Mesenchymal stem cell (in vitro differentiated cells and primary cell): ENCODE results near the gene TBC1D17.

Experiments
- DNase-seq: peaks from one replicate; pipeline ENCODE4 v3.0.0-alpha.2; 2013
- H2AFZ ChIP-seq: one replicate; pipeline ENCODE4 v1.6.1; 2013; ENCODE audit warnings: low read depth, mild to moderate bottlenecking, control low read depth, inconsistent platforms, low read length, moderate library complexity
- H2AK5ac ChIP-seq: 2 replicates; pipeline ENCODE4 v1.6.1; 2013; ENCODE audit warnings: low read length, moderate library complexity, mild to moderate bottlenecking, inconsistent platforms; ENCODE audit not compliant: severe bottlenecking
- H2BK120ac ChIP-seq: one replicate; pipeline ENCODE4 v1.6.1; 2013; ENCODE audit warnings: low read depth, mild to moderate bottlenecking, inconsistent platforms, low read length, moderate library complexity
- H2BK12ac ChIP-seq, 2 experiments: one replicate each; pipeline ENCODE4 v1.6.1; 2013; ENCODE audit warnings: inconsistent platforms in 2 of 2, low read length in 2 of 2, mild to moderate bottlenecking in 2 of 2, moderate library complexity in 2 of 2, control low read depth in 1 of 2
- H2BK15ac ChIP-seq: one replicate; pipeline ENCODE4 v1.6.1; 2013; ENCODE audit warnings: mild to moderate bottlenecking, low read depth, inconsistent platforms; ENCODE audit not compliant: poor library complexity, severe bottlenecking
- H2BK5ac ChIP-seq: 2 replicates; pipeline ENCODE4 v1.6.1; 2013; ENCODE audit warnings: low read depth, mild to moderate bottlenecking, low read length, control low read depth, inconsistent platforms; ENCODE audit not compliant: poor library complexity, severe bottlenecking
- H3K14ac ChIP-seq, 2 experiments: one replicate each; pipeline ENCODE4 v1.6.1; 2013; ENCODE audit warnings: inconsistent platforms in 2 of 2, low read length in 2 of 2, control low read depth in 1 of 2, mild to moderate bottlenecking in 1 of 2, moderate library complexity in 1 of 2
- H3K18ac ChIP-seq, 2 experiments: one replicate each; pipeline ENCODE4 v1.6.1; 2013; ENCODE audit warnings: inconsistent platforms in 2 of 2, low read length in 2 of 2, control low read depth in 1 of 2, low read depth in 1 of 2, mild to moderate bottlenecking in 1 of 2
- H3K23ac ChIP-seq, 2 experiments: one replicate each; pipeline ENCODE4 v1.6.1; 2013; ENCODE audit warnings: inconsistent platforms in 2 of 2, low read length in 2 of 2, mild to moderate bottlenecking in 2 of 2, moderate library complexity in 2 of 2, control low read depth in 1 of 2
- H3K27ac ChIP-seq: 2 replicates; pipeline ENCODE4 v1.5.1; 2013; ENCODE audit warnings: mild to moderate bottlenecking, moderate library complexity, low read length, control low read depth, inconsistent platforms; ENCODE audit not compliant: poor library complexity, severe bottlenecking
- H3K27me3 ChIP-seq, 2 experiments: 2 replicates each; pipeline versions ENCODE4 v1.6.1 to v1.7.0; 2013; ENCODE audit warnings: low read length in 2 of 2, mild to moderate bottlenecking in 2 of 2, moderate library complexity in 2 of 2, control low read depth in 1 of 2, inconsistent platforms in 1 of 2; ENCODE audit not compliant: control insufficient read depth in 1 of 2, insufficient read depth in 1 of 2
- H3K36me3 ChIP-seq, 2 experiments: 2 replicates each; pipeline versions ENCODE4 v1.6.1 to v1.7.0; 2013; ENCODE audit warnings: low read length in 2 of 2, control low read depth in 1 of 2, inconsistent platforms in 1 of 2, low read depth in 1 of 2, mild to moderate bottlenecking in 1 of 2; ENCODE audit not compliant: insufficient read depth in 2 of 2, control insufficient read depth in 1 of 2
- H3K4ac ChIP-seq, 2 experiments: one replicate each; pipeline ENCODE4 v1.6.1; 2013; ENCODE audit warnings: inconsistent platforms in 2 of 2, low read length in 2 of 2, mild to moderate bottlenecking in 2 of 2, moderate library complexity in 2 of 2, control low read depth in 1 of 2, low read depth in 1 of 2
- H3K4me1 ChIP-seq: 2 replicates; pipeline ENCODE4 v1.6.1; 2013; ENCODE audit warnings: low read depth, low read length, control low read depth; ENCODE audit not compliant: control insufficient read depth, insufficient read depth
- H3K4me2 ChIP-seq: 2 replicates; pipeline ENCODE4 v1.6.1; 2013; ENCODE audit warnings: low read length, mild to moderate bottlenecking, inconsistent platforms; ENCODE audit not compliant: poor library complexity, severe bottlenecking
- H3K4me3 ChIP-seq, 2 experiments: 2 replicates each; pipeline versions ENCODE4 v1.5.1 to v1.7.0; 2013; ENCODE audit warnings: low read length in 2 of 2, mild to moderate bottlenecking in 2 of 2, control low read depth in 1 of 2, low read depth in 1 of 2; ENCODE audit not compliant: insufficient read depth in 1 of 2
- H3K79me1 ChIP-seq: replicated peaks from 2 replicates; pipeline ENCODE4 v1.6.1; 2013; ENCODE audit warnings: mild to moderate bottlenecking, control low read depth, low read length, inconsistent platforms; ENCODE audit not compliant: poor library complexity, severe bottlenecking
- H3K9ac ChIP-seq: 2 replicates; pipeline ENCODE4 v1.7.0; 2013; ENCODE audit warnings: mild to moderate bottlenecking, low read length, moderate library complexity
- H3K9me3 ChIP-seq: 2 replicates; pipeline ENCODE4 v1.7.0; 2013; ENCODE audit warnings: mild to moderate bottlenecking, low read length; ENCODE audit not compliant: control insufficient read depth
- H4K8ac ChIP-seq: one replicate; pipeline ENCODE4 v1.6.1; 2013; ENCODE audit warnings: inconsistent platforms, mild to moderate bottlenecking, low read length, moderate library complexity
- H4K91ac ChIP-seq: one replicate; pipeline ENCODE4 v1.6.1; 2013; ENCODE audit warnings: mild to moderate bottlenecking, low read length, inconsistent platforms
- WGBS: methylation state at CpG from one replicate; pipeline ENCODE4 v1.1.7; 2013; ENCODE audit warnings: mixed read lengths; 5-methylcytosine and 5-hydroxymethylcytosine counted together

Gene TBC1D17

DNA sequence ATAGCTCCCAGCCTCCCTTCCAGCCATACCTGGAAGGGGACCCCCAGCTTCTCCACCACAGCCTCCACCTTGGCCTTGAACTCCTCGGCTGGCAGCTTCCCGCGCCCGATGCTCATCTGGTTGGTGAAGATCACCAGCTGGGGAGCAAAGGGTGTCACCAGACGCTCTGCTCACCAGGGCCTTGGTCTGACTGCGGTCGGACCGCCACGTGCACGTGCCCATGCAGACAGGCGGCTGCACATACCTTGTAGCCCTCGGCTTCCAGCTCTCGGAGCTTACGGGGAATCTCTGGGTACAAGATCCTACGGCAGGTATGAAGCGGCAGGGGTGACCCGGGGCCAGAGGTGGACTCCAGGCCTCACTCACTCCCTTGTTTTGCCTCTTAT lies 13.6 kb upstream of the TBC1D17 start:
- H3K4me1 ChIP-seq, result peaks cover 44% of the 10 kb centered on the region
- H3K36me3 ChIP-seq, result peaks cover 45 to 65% of the 10 kb centered on the region in 2 experiments
- H3K9me3 ChIP-seq, result no peaks in the 10 kb centered on the region
- H4K91ac ChIP-seq, result no peak overlapping the region
- no peak overlapping the region for H3K14ac ChIP-seq
- H2BK12ac ChIP-seq, result no peak overlapping the region
- no peak overlapping the region for H3K27ac ChIP-seq
- no peak overlapping the region for H3K23ac ChIP-seq
- no peak overlapping the region for H3K18ac ChIP-seq
- H3K4me3 ChIP-seq, result no peak overlapping the region
- no peak overlapping the region for H3K4ac ChIP-seq
- no peak overlapping the region for H2BK120ac ChIP-seq
- H2AK5ac ChIP-seq, result no peak overlapping the region
- H4K8ac ChIP-seq, result no peak overlapping the region
- no peak for DNase-seq
- H2BK15ac ChIP-seq, result no peak overlapping the region
- H2BK5ac ChIP-seq, result no peak overlapping the region
- H3K27me3 ChIP-seq, result no peaks in the 10 kb centered on the region
- H3K4me2 ChIP-seq, result no peak overlapping the region
- H3K79me1 ChIP-seq, result peaks cover 21% of the 10 kb centered on the region
- no peak overlapping the region for H3K9ac ChIP-seq
- no peak overlapping the region for H2AFZ ChIP-seq
- 97% methylated on average over 17 of the region's 17 CpGs for WGBS

DNA sequence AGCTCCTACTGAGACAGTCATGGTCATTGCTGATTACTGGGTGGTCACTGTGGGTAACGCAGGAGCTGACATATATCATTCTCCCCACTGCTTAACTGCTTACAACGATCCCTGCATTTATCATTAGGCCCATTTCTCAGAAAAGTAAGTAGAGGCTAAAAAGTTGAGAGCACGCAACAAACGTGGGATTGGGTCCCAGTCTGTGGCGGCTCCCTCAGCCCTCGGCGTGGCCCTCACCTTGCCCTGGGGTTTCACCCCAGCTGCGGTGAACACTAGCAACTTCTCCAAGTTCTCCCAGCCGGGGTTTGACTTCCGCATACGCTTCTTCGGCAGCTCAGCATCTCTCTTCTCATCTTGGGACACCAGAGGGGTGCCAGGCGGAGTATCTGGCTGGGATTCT lies 12.6 kb upstream of the TBC1D17 start:
- Histone ChIP-seq H3K9me3 (no peaks in the 10 kb centered on the region), H4K8ac (no peak overlapping the region)
- 95% methylated on average over 13 of the region's 13 CpGs for WGBS

DNA sequence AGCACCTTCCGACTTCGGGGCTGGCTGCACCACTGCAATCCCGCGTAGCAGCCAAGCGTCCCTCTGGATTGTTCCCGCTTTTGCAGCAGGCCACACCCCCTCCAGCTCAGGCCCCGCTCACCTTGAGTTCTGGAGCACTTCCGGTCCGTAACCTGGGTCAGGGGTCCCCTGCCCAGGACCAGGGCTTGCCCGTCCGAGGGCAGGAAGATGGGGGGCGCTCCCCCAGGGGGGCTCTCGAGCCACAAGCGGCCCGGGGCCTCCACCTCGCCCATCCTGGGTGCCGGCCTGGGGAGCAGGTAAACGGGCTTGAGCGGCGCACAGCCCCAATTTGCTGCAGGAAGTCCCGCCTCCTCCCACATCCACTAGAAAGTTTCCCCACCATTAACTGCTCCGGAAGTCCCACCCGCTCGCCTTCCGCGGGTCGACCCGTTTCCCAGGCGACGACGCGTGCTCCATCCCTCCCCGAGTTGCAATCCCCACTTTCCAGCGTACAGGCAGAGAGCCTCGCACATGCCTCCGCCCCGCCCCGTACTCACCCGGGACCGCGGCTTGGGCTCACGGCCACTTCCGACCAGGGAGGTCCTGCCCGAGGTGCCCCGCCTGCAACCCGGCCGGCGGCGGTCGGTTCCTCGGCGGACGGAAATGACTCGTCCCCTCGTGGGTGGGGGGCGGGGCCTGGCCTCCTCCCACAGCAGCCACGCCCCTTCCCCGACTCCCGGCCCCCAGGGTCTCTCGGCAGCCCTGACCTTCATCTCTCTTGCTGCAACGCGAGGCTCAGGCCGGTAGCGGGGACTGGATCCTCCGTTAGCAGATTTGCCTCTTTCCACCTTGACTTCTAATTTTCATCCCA lies 10.3 kb upstream of the TBC1D17 start, which contains the start of gene PNKP:
PNKP (minus strand) TSS at position 644 of the 850 bp plus-strand sequence; CDS start at position 272, 372 bp downstream.
- H3K18ac ChIP-seq, result peak within 1 kb of the TSS; percentile 91 to 98
- H4K91ac ChIP-seq, result peak within 1 kb of the TSS; percentile 89
- peaks cover 39 to 56% of the 10 kb centered on the region in 2 experiments for H3K36me3 ChIP-seq
- peaks cover 25% of the 10 kb centered on the region for H3K79me1 ChIP-seq
- peaks cover 43% of the 10 kb centered on the region for H3K4me1 ChIP-seq
- peak within 1 kb of the TSS; percentile 74 for H3K4me2 ChIP-seq
- no peaks in the 10 kb centered on the region for H3K9me3 ChIP-seq
- peak within 1 kb of the TSS; percentile 94 for H3K27ac ChIP-seq
- peak within 1 kb of the TSS; percentile 21 for H2BK5ac ChIP-seq
- peak within 1 kb of the TSS; percentile 87 for H2BK15ac ChIP-seq
- no peaks in the 10 kb centered on the region for H3K27me3 ChIP-seq
- peak within 1 kb of the TSS; percentile 81 for H2AK5ac ChIP-seq
- WGBS, result under 1% methylated on average over 62 of the region's 65 CpGs
- DNase-seq, result peak; percentile 96
- H4K8ac ChIP-seq, result peak within 1 kb of the TSS; percentile 95
- H3K4me3 ChIP-seq, result peak within 1 kb of the TSS; percentile 85 to 93
- H3K4ac ChIP-seq, result peak within 1 kb of the TSS; percentile 5 to 83
- H3K9ac ChIP-seq, result peak within 1 kb of the TSS; percentile 86
- peak within 1 kb of the TSS; percentile 55 to 91 for H2BK12ac ChIP-seq
- peak within 1 kb of the TSS in 1 of 2 experiments; percentile 84 for H3K14ac ChIP-seq
- peak within 1 kb of the TSS in 1 of 2 experiments; percentile 47 for H3K23ac ChIP-seq
- peak within 1 kb of the TSS; percentile 49 for H2AFZ ChIP-seq
- H2BK120ac ChIP-seq, result peak within 1 kb of the TSS; percentile 29

More for the DNA sequence above, 12.6 kb upstream of the TBC1D17 start:
- H2AK5ac ChIP-seq, result no peak overlapping the region
- H2BK12ac ChIP-seq, result no peak overlapping the region
- H3K23ac ChIP-seq, result no peak overlapping the region
- no peak overlapping the region for H2BK15ac ChIP-seq
- no peak overlapping the region for H3K9ac ChIP-seq
- DNase-seq, result no peak
- peaks cover 40 to 59% of the 10 kb centered on the region in 2 experiments for H3K36me3 ChIP-seq
- H4K91ac ChIP-seq, result no peak overlapping the region
- no peak overlapping the region for H2BK120ac ChIP-seq
- no peak overlapping the region for H3K18ac ChIP-seq
- no peak overlapping the region for H3K4ac ChIP-seq
- H3K4me2 ChIP-seq, result no peak overlapping the region
- no peak overlapping the region for H2AFZ ChIP-seq
- H2BK5ac ChIP-seq, result no peak overlapping the region
- H3K27me3 ChIP-seq, result no peaks in the 10 kb centered on the region
- peak overlapping the region in 1 of 2 experiments; percentile 93 for H3K4me3 ChIP-seq
- H3K79me1 ChIP-seq, result peaks cover 21% of the 10 kb centered on the region
- H3K27ac ChIP-seq, result no peak overlapping the region
- peaks cover 41% of the 10 kb centered on the region for H3K4me1 ChIP-seq
- no peak overlapping the region for H3K14ac ChIP-seq

DNA sequence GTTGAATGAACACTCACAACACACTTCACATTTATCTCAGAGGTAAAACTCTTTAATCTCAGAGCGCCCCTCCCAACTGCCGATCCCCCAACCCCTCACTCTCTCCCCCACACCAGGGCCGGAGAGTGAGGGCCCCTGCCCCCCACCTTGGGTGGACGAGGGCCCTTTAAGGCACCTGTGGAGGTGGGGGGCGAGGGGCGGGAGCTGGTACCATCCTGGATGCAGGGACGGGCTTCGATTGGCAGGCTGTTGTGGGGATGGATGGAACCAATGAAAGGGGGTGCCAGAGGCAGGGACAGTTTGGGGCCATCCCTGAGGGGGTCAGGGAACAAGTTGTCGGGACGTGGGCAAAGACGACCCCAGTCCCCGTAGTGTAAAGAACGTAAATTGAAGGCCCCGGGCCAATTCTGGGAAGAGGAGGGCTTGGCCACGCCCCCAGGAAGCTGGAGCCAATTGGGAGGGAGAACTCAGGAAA lies 8.5 kb upstream of the TBC1D17 start:
- H3K18ac ChIP-seq, result peak overlapping the region; percentile 82 to 98
- H3K4me3 ChIP-seq, result peak overlapping the region; percentile 41 to 71
- peak overlapping the region; percentile 74 for H2BK120ac ChIP-seq
- no peaks in the 10 kb centered on the region for H3K27me3 ChIP-seq
- peak overlapping the region; percentile 83 for H3K27ac ChIP-seq
- H2AK5ac ChIP-seq, result no peak overlapping the region
- peak overlapping the region; percentile 94 to 95 for H3K4ac ChIP-seq
- peaks cover 32 to 54% of the 10 kb centered on the region in 2 experiments for H3K36me3 ChIP-seq
- H3K23ac ChIP-seq, result no peak overlapping the region
- peak overlapping the region; percentile 95 for H4K91ac ChIP-seq
- peak overlapping the region; percentile 73 for H3K4me2 ChIP-seq
- peaks cover 35% of the 10 kb centered on the region for H3K4me1 ChIP-seq
- no peaks in the 10 kb centered on the region for H3K9me3 ChIP-seq
- peak overlapping the region; percentile 83 for H2BK15ac ChIP-seq
- H2BK12ac ChIP-seq, result peak overlapping the region; percentile 44 to 90
- peak overlapping the region; percentile 97 for H4K8ac ChIP-seq
- H3K79me1 ChIP-seq, result peaks cover 18% of the 10 kb centered on the region
- H2AFZ ChIP-seq, result peak overlapping the region; percentile 67
- H2BK5ac ChIP-seq, result peak overlapping the region; percentile 80
- H3K9ac ChIP-seq, result peak overlapping the region; percentile 73
- H3K14ac ChIP-seq, result no peak overlapping the region
- WGBS, result 13% methylated on average over 14 of the region's 15 CpGs
- DNase-seq, result no peak
